ENCODE measurements around the gene CCSAP. TPM values are rescaled to one million over a fixed set of nuclear protein-coding genes. Genes with fewer than 3 reads are reported as not detected.
"Not testable (repeated sequence)": the region's sequence is repeated elsewhere in the genome, so short reads cannot be mapped to it uniquely, and the experiment has no call there.

The CCSAP gene
- total and polyA plus RNA-seq, 4 donors, result 2.1 to 6.6 (median 2.9) TPM

DNA sequence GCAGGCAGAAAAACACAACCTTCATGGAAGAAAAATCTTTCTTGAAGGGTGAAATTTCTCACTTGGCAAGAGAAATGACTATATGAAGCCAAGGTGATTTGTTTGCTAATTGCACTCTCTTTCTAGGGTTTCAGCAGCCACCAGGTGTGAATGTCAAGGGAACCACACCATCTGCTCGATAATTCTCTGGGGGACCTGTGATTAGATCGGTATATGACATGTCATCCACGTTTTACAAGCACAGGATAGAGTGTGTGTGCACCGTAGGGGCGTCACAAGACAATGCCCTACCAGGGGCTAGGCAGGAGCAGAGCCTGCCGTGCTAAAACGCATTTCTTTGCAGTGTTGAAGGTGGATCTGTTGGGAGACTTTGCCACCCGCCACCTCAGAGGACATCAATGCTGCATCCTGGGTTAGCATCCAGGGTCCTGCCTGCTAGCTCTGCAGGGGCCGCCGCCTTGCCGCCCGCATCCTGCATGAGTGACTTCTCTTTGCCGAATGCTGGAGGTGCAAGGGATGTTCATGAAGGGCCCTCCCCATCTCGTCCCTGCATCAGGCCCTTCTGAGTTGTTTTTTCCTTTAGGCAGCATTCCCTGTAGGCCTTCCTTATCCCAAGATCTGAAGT lies 37.8 kb upstream of the CCSAP start:
- Histone ChIP-seq H3K9me3 (ENCODE audit: control insufficient read depth, low read length) (no peaks in the 10 kb centered on the region), H3K4me3 (ENCODE audit: low read length in 2 of 2) (no peak overlapping the region), H3K4me1 (ENCODE audit: control insufficient read depth in 1 of 2, insufficient read depth in 2 of 2, low read length in 2 of 2) (no peaks in the 10 kb centered on the region), H3K27ac (ENCODE audit: low read depth in 1 of 2, low read length in 2 of 2) (no peak overlapping the region), H3K36me3 (ENCODE audit: control insufficient read depth in 1 of 2, insufficient read depth in 2 of 2, low read length in 1 of 2) (no peaks in the 10 kb centered on the region), H3K27me3 (ENCODE audit: control insufficient read depth in 1 of 2, insufficient read depth in 2 of 2, low read length in 1 of 2) (no peaks in the 10 kb centered on the region)
- ATAC-seq (ENCODE audit: low FRiP score) (no peak), DNase-seq (no peak)
- WGBS, 2 donors, result 66 to 72% methylated on average over 14 of the region's 14 CpGs
- intact Hi-C loops (cut with DNase I), result no loop called here

DNA sequence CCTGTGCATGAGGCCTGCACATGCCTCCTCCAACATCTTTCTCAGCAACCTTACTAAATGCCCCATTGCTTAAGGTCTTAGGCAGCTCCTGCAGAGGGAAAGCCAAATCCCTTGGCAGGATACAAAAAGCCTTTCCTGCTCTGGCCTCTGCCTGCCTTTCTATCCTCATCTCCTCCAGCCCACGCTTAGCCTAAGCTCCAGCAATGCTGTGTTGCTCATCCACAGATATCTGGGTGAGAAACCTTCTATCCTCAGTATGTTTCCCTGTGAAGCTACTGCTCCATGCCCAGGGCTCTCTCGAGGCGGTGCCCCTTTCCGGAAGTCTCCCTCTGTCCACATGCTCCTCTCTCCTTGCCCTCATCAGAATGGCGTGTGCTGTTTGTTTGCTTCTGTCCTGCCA lies 37.0 kb upstream of the CCSAP start:
- WGBS, 2 donors, result 40% methylated on average over 5 of the region's 5 CpGs
- Histone ChIP-seq H3K4me3 (ENCODE audit: low read length in 2 of 2) (no peak overlapping the region), H3K4me1 (ENCODE audit: control insufficient read depth in 1 of 2, insufficient read depth in 2 of 2, low read length in 2 of 2) (no peaks in the 10 kb centered on the region), H3K9me3 (ENCODE audit: control insufficient read depth, low read length) (no peaks in the 10 kb centered on the region), H3K27me3 (ENCODE audit: control insufficient read depth in 1 of 2, insufficient read depth in 2 of 2, low read length in 1 of 2) (no peaks in the 10 kb centered on the region), H3K36me3 (ENCODE audit: control insufficient read depth in 1 of 2, insufficient read depth in 2 of 2, low read length in 1 of 2) (no peaks in the 10 kb centered on the region), H3K27ac (ENCODE audit: low read depth in 1 of 2, low read length in 2 of 2) (no peak overlapping the region)
- intact Hi-C loops (cut with DNase I), result no loop called here
- ATAC-seq (ENCODE audit: low FRiP score), result no peak
- DNase-seq, result no peak

DNA sequence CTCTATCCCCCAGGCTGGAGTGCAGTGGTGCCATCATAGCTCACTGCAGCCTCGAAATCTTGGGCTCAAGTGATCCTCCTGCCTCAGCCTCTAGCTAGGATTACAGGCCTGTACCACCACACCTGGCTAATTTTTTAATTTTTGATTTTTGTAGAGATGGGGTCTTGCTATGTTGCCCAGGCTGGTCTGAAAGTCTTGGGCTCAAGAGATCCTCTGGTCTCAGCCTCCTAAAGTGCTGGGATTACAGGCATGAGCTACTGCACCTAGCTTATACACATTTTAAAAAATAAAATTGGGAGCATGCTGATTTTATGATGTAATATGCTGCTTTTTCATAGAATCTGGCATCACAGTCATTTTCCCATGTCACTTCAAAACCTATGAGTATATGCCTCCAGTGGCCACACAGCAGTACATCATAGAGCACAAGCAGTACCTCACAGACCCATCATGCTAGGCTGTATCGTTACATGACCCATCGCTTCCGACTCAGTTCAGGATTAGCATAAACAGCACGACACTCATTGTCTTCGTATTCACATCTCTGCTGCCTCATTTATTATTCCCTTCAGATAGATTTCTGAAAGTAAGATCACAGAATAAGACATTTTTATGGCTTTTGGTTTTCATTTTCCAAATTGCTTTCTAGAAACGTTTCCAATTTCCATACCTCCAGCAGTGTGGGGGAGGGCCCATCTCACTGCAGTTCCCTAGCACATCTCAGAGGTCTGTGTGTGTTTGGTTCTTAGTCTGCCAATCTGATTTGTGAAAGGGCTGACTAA lies 35.9 kb upstream of the CCSAP start:
- intact Hi-C loops (cut with DNase I), result no loop called here
- H3K9me3 ChIP-seq (ENCODE audit: control insufficient read depth, low read length), result no peaks in the 10 kb centered on the region
- no peak for DNase-seq
- ATAC-seq (ENCODE audit: low FRiP score), result no peak
- H3K27me3 ChIP-seq (ENCODE audit: control insufficient read depth in 1 of 2, insufficient read depth in 2 of 2, low read length in 1 of 2), result no peaks in the 10 kb centered on the region
- H3K4me1 ChIP-seq (ENCODE audit: control insufficient read depth in 1 of 2, insufficient read depth in 2 of 2, low read length in 2 of 2), result no peaks in the 10 kb centered on the region
- H3K27ac ChIP-seq (ENCODE audit: low read depth in 1 of 2, low read length in 2 of 2), result no peak overlapping the region
- no peak overlapping the region for H3K4me3 ChIP-seq (ENCODE audit: low read length in 2 of 2)
- no peaks in the 10 kb centered on the region for H3K36me3 ChIP-seq (ENCODE audit: control insufficient read depth in 1 of 2, insufficient read depth in 2 of 2, low read length in 1 of 2)
- 53 to 55% methylated on average over 7 of the region's 7 CpGs for WGBS, 2 donors

DNA sequence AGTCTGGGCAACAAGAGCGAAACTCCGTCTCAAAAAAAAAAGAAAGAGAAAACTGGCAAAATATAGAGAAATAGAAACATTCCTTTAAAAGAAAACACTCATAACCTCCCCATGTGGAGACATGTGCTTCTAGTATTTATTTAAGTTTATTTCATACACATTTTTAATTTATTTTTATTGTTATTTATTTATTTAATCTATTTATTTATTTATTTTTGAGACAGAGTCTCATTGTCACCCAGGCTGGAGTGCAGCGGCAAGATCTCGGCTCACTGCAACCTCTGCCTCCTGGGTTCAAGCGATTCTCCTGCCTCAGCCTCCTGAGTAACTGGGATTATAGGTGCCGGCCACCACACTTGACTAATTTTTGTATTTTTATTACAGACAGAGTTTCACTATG lies 35.2 kb upstream of the CCSAP start:
- 95 to 96% methylated on average over 6 of the region's 6 CpGs for WGBS, 2 donors

DNA sequence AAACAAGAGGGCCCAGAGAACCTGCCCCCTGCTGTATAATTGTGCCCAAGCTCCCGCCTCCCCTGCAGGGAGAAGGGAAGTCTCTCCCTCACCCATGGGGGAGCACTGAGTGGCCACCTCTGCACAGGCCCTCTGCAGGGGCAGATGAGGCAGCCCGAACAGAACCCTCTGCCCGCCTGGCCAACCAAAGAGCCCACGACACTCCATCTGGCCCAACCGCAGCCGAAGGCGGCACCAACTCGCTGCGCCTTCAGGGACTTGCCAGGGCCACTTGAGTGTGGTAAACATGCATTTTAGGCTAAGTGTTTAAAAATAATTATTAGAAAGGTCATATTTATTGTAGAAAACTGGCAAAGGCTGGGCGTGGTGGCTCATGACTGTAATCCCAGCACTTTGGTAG lies 34.6 kb upstream of the CCSAP start:
- Histone ChIP-seq H3K4me3 (ENCODE audit: low read length in 2 of 2) (no peak overlapping the region), H3K27me3 (ENCODE audit: control insufficient read depth in 1 of 2, insufficient read depth in 2 of 2, low read length in 1 of 2) (no peaks in the 10 kb centered on the region), H3K27ac (ENCODE audit: low read depth in 1 of 2, low read length in 2 of 2) (no peak overlapping the region), H3K9me3 (ENCODE audit: control insufficient read depth, low read length) (no peaks in the 10 kb centered on the region), H3K36me3 (ENCODE audit: control insufficient read depth in 1 of 2, insufficient read depth in 2 of 2, low read length in 1 of 2) (no peaks in the 10 kb centered on the region), H3K4me1 (ENCODE audit: control insufficient read depth in 1 of 2, insufficient read depth in 2 of 2, low read length in 2 of 2) (no peaks in the 10 kb centered on the region)
- intact Hi-C loops (cut with DNase I), result loop anchor here in 1 of 2 donors (2.0 kb wide), 1 partner anchor 59 kb away; no protein-coding TSS in a partner anchor
- 91 to 95% methylated on average over 10 of the region's 10 CpGs for WGBS, 2 donors
- DNase-seq (no peak), ATAC-seq (ENCODE audit: low FRiP score) (no peak)

More for the DNA sequence above, 35.2 kb upstream of the CCSAP start:
- ATAC-seq (ENCODE audit: low FRiP score); H3K4me3 ChIP-seq (ENCODE audit: low read length in 2 of 2); H3K27me3 ChIP-seq (ENCODE audit: control insufficient read depth in 1 of 2, insufficient read depth in 2 of 2, low read length in 1 of 2); intact Hi-C loops (cut with DNase I); H3K4me1 ChIP-seq (ENCODE audit: control insufficient read depth in 1 of 2, insufficient read depth in 2 of 2, low read length in 2 of 2); H3K9me3 ChIP-seq (ENCODE audit: control insufficient read depth, low read length); DNase-seq; H3K27ac ChIP-seq (ENCODE audit: low read depth in 1 of 2, low read length in 2 of 2); H3K36me3 ChIP-seq (ENCODE audit: control insufficient read depth in 1 of 2, insufficient read depth in 2 of 2, low read length in 1 of 2): not testable (repeated sequence)

DNA sequence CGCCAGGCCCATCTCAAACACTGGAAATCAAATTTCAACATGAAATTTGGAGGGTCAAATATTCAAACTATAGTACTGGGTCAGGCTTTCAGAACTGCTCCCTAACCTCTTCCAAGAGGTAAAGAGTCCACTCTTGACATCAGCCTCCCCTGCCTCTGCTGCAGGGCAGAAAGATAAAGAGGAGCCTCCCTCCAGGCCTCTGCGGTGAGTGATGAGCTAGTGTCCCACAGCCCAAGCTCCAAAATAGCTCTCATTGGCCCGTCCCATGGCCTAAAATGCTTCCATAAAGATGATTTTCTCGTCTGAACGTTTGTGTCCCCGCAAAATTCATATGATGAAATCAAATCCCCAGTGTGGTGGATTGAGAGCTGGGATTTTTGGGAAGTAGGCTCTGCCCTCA lies 33.7 kb upstream of the CCSAP start:
- no peaks in the 10 kb centered on the region for H3K9me3 ChIP-seq (ENCODE audit: control insufficient read depth, low read length)
- H3K36me3 ChIP-seq (ENCODE audit: control insufficient read depth in 1 of 2, insufficient read depth in 2 of 2, low read length in 1 of 2), result no peaks in the 10 kb centered on the region
- ATAC-seq (ENCODE audit: low FRiP score) (no peak), DNase-seq (no peak)
- intact Hi-C loops (cut with DNase I), result loop anchor here in 1 of 2 donors (2.0 kb wide), 1 partner anchor 60 kb away; no protein-coding TSS in a partner anchor
- H3K27ac ChIP-seq (ENCODE audit: low read depth in 1 of 2, low read length in 2 of 2), result no peak overlapping the region
- WGBS, 2 donors, result 89 to 94% methylated on average over 6 of the region's 6 CpGs
- H3K4me1 ChIP-seq (ENCODE audit: control insufficient read depth in 1 of 2, insufficient read depth in 2 of 2, low read length in 2 of 2), result no peaks in the 10 kb centered on the region
- H3K27me3 ChIP-seq (ENCODE audit: control insufficient read depth in 1 of 2, insufficient read depth in 2 of 2, low read length in 1 of 2), result no peaks in the 10 kb centered on the region
- no peak overlapping the region for H3K4me3 ChIP-seq (ENCODE audit: low read length in 2 of 2)

DNA sequence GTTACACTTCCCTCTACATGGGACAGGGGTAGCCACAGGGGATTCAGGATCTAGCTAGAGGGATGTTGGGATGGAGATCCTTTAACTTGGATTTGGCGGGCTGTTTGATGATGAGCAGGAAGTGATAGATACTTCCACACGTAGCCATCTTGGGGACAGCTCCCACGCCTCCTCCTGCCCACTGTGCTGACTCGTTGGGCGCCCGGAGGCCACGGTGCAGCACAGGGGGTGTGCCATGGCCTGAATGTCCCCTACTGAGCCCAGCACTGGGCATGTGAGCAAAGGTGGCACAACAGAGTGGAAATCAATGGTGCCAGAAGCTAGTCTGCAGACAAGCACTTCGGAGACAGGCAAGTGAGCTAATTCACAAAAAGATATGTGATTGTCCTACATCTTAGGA lies 31.6 kb upstream of the CCSAP start:
- intact Hi-C loops (cut with DNase I), result no loop called here
- H3K9me3 ChIP-seq (ENCODE audit: control insufficient read depth, low read length), result no peaks in the 10 kb centered on the region
- H3K4me3 ChIP-seq (ENCODE audit: low read length in 2 of 2), result no peak overlapping the region
- no peak for ATAC-seq (ENCODE audit: low FRiP score)
- H3K36me3 ChIP-seq (ENCODE audit: control insufficient read depth in 1 of 2, insufficient read depth in 2 of 2, low read length in 1 of 2), result no peaks in the 10 kb centered on the region
- no peak for DNase-seq
- 94 to 95% methylated on average over 8 of the region's 8 CpGs for WGBS, 2 donors
- H3K27me3 ChIP-seq (ENCODE audit: control insufficient read depth in 1 of 2, insufficient read depth in 2 of 2, low read length in 1 of 2), result no peaks in the 10 kb centered on the region
- H3K4me1 ChIP-seq (ENCODE audit: control insufficient read depth in 1 of 2, insufficient read depth in 2 of 2, low read length in 2 of 2), result no peaks in the 10 kb centered on the region
- no peak overlapping the region for H3K27ac ChIP-seq (ENCODE audit: low read depth in 1 of 2, low read length in 2 of 2)

DNA sequence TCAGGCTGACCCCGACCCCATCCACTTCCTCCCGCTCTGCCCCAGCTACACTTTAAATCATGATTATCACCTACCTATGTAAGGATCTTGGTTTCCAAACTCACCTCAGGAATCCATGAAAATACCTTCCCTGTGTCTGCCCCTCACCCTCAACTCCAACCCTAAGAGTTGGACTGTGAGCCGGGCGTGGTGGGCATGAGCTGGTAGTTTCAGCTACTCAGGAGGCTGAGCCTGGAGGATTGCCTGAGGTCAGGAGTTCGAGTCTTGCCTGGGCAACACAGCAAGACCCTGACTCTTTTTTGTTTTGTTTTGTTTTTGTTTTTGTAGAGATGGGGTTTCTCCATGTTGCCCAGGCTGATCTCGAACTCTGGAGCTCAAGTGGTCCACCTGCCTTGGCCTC lies 30.5 kb upstream of the CCSAP start:
- Histone ChIP-seq H3K4me1 (ENCODE audit: control insufficient read depth in 1 of 2, insufficient read depth in 2 of 2, low read length in 2 of 2) (no peaks in the 10 kb centered on the region), H3K36me3 (ENCODE audit: control insufficient read depth in 1 of 2, insufficient read depth in 2 of 2, low read length in 1 of 2) (no peaks in the 10 kb centered on the region), H3K4me3 (ENCODE audit: low read length in 2 of 2) (no peak overlapping the region), H3K9me3 (ENCODE audit: control insufficient read depth, low read length) (no peaks in the 10 kb centered on the region), H3K27me3 (ENCODE audit: control insufficient read depth in 1 of 2, insufficient read depth in 2 of 2, low read length in 1 of 2) (no peaks in the 10 kb centered on the region), H3K27ac (ENCODE audit: low read depth in 1 of 2, low read length in 2 of 2) (no peak overlapping the region)
- intact Hi-C loops (cut with DNase I), result no loop called here
- no peak for DNase-seq
- WGBS, 2 donors, result 87 to 88% methylated on average over 6 of the region's 6 CpGs
- no peak for ATAC-seq (ENCODE audit: low FRiP score)

DNA sequence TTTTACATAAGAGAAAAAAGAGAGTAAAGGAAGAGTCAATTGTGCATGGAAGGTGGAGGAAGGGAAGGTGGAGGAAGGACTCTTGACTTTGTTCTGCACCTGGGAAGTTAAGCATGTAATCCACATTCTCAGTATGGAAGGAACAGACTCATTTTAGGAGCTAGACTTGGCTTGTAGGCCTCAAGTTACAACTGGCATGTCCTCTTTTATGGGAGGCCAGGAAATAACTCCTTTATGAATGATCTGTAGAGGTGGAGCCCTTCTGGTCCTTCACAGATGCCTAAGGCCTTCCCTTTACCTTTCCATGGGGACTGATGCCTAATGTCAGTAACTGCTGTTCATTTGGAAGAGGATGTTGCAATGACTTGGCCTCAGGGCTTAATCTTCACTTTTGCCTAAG lies 29.4 kb upstream of the CCSAP start:
- intact Hi-C loops (cut with DNase I), result no loop called here
- no peak overlapping the region for H3K27ac ChIP-seq (ENCODE audit: low read depth in 1 of 2, low read length in 2 of 2)

More for the DNA sequence above, 29.4 kb upstream of the CCSAP start:
- H3K4me3 ChIP-seq (ENCODE audit: low read length in 2 of 2), result no peak overlapping the region
- ATAC-seq (ENCODE audit: low FRiP score), result no peak
- no peaks in the 10 kb centered on the region for H3K4me1 ChIP-seq (ENCODE audit: control insufficient read depth in 1 of 2, insufficient read depth in 2 of 2, low read length in 2 of 2)
- H3K9me3 ChIP-seq (ENCODE audit: control insufficient read depth, low read length), result no peaks in the 10 kb centered on the region
- H3K36me3 ChIP-seq (ENCODE audit: control insufficient read depth in 1 of 2, insufficient read depth in 2 of 2, low read length in 1 of 2), result no peaks in the 10 kb centered on the region
- no peaks in the 10 kb centered on the region for H3K27me3 ChIP-seq (ENCODE audit: control insufficient read depth in 1 of 2, insufficient read depth in 2 of 2, low read length in 1 of 2)
- DNase-seq, result no peak
